Type B pancreatic cell (in vitro differentiated cells): ENCODE data around the gene STMN3. TPM values are rescaled to one million over a fixed set of nuclear protein-coding genes. Genes with fewer than 3 reads are reported as not detected.
A peak's percentile ranks its signal among the peaks of the same experiment; 100 is the strongest.

ENCODE experiments used
- DNase-seq: peaks from one replicate; pipeline ENCODE4 v3.0.0; 2021; ENCODE audit warnings: mixed read lengths; ENCODE audit not compliant: unreplicated experiment; ENCODE audit errors: extremely low spot score
- H3K27ac Mint-ChIP-seq: 2 replicates; pipeline ENCODE4 v1.8.0; 2021; ENCODE audit warnings: mild to moderate bottlenecking, mixed read lengths
- H3K27me3 Mint-ChIP-seq: 2 replicates; pipeline ENCODE4 v1.8.0; 2021; ENCODE audit warnings: mixed read lengths
- H3K36me3 Mint-ChIP-seq: 2 replicates; pipeline ENCODE4 v1.8.0; 2021; ENCODE audit warnings: mixed read lengths
- H3K4me1 Mint-ChIP-seq: one replicate; pipeline ENCODE4 v1.8.0; 2021; ENCODE audit warnings: mixed read lengths; ENCODE audit not compliant: unreplicated experiment
- H3K4me3 Mint-ChIP-seq: 2 replicates; pipeline ENCODE4 v1.8.0; 2021; ENCODE audit warnings: mild to moderate bottlenecking, mixed read lengths
- H3K9me3 Mint-ChIP-seq: 2 replicates; pipeline ENCODE4 v1.8.0; 2021; ENCODE audit warnings: mixed read lengths
- total RNA-seq: library from RNA; stranded (reverse); gene quantifications from 2 replicates; pipeline ENCODE4 v1.2.1, GENCODE V29; 2021; ENCODE audit warnings: low replicate concordance
- TF ChIP-seq, protein P1 (sequence below): fragments of 200-600 bp; sonication (generic); conservative IDR thresholded peaks from 2 replicates; pipeline ENCODE4 v1.5.0; 2021; ENCODE audit warnings: antibody characterized with exemption, mild to moderate bottlenecking

The STMN3 gene
- total RNA-seq, 1 donor from 2014 or later = 40.8 TPM

DNA sequence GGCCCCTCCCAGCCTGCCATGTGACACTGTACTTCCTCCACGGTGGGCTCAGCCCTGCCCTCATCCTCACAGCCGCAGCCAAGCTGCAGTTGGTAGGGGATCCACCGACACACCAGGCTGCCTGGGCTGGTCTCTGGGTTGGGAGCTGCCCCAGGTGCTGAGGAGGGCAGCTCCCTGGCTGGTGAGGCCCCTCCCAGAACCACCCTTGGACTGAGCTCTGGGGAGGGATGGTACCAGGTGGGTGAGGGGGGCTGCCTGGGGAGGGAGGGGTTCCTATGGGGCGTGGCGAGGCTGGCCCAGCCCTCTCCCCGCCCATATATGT is 43.0 kb upstream of the STMN3 start:
- Mint-ChIP-seq H3K4me1 (no peaks in the 10 kb centered on the region), H3K27ac (peak overlapping the region; percentile 51), H3K27me3 (no peaks in the 10 kb centered on the region), H3K4me3 (no peak overlapping the region), H3K36me3 (no peaks in the 10 kb centered on the region), H3K9me3 (no peaks in the 10 kb centered on the region)
- TF ChIP-seq, protein P1, sequence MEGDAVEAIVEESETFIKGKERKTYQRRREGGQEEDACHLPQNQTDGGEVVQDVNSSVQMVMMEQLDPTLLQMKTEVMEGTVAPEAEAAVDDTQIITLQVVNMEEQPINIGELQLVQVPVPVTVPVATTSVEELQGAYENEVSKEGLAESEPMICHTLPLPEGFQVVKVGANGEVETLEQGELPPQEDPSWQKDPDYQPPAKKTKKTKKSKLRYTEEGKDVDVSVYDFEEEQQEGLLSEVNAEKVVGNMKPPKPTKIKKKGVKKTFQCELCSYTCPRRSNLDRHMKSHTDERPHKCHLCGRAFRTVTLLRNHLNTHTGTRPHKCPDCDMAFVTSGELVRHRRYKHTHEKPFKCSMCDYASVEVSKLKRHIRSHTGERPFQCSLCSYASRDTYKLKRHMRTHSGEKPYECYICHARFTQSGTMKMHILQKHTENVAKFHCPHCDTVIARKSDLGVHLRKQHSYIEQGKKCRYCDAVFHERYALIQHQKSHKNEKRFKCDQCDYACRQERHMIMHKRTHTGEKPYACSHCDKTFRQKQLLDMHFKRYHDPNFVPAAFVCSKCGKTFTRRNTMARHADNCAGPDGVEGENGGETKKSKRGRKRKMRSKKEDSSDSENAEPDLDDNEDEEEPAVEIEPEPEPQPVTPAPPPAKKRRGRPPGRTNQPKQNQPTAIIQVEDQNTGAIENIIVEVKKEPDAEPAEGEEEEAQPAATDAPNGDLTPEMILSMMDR = no peak
- no peak for DNase-seq

DNA sequence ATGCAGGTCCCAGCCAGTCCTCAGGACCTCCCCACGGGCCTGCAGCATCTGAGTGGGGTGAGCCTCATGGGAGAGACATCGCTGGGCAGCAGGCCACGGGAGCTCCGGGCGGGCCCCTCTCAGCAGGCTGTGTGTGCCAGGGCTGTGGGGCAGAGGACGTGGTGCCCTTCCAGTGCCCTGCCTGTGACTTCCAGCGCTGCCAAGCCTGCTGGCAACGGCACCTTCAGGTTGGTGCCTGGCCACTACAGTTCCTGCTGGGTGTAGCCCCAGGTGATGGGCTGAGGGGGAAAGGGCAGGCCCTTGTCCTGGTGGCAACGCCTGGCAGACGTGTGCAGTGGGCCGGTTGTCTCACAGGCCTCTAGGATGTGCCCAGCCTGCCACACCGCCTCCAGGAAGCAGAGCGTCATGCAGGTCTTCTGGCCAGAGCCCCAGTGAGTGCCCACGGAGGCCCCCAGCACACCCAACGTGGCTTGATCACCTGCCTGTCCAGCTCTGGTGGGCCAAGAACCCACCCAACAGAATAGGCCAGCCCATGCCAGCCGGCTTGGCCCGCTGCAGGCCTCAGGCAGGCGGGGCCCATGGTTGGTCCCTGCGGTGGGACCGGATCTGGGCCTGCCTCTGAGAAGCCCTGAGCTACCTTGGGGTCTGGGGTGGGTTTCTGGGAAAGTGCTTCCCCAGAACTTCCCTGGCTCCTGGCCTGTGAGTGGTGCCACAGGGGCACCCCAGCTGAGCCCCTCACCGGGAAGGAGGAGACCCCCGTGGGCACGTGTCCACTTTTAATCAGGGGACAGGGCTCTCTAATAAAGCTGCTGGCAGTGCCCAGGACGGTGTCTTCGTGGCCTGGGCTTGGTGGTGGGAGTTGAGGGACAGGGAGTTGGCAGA is 42.4 kb upstream of the STMN3 start:
- peak overlapping the region; percentile 51 for H3K27ac Mint-ChIP-seq
- no peaks in the 10 kb centered on the region for H3K4me1 Mint-ChIP-seq
- H3K36me3 Mint-ChIP-seq = no peaks in the 10 kb centered on the region
- TF ChIP-seq, protein P1 = no peak
- no peaks in the 10 kb centered on the region for H3K27me3 Mint-ChIP-seq
- H3K9me3 Mint-ChIP-seq = no peaks in the 10 kb centered on the region
- no peak for DNase-seq
- no peak overlapping the region for H3K4me3 Mint-ChIP-seq

DNA sequence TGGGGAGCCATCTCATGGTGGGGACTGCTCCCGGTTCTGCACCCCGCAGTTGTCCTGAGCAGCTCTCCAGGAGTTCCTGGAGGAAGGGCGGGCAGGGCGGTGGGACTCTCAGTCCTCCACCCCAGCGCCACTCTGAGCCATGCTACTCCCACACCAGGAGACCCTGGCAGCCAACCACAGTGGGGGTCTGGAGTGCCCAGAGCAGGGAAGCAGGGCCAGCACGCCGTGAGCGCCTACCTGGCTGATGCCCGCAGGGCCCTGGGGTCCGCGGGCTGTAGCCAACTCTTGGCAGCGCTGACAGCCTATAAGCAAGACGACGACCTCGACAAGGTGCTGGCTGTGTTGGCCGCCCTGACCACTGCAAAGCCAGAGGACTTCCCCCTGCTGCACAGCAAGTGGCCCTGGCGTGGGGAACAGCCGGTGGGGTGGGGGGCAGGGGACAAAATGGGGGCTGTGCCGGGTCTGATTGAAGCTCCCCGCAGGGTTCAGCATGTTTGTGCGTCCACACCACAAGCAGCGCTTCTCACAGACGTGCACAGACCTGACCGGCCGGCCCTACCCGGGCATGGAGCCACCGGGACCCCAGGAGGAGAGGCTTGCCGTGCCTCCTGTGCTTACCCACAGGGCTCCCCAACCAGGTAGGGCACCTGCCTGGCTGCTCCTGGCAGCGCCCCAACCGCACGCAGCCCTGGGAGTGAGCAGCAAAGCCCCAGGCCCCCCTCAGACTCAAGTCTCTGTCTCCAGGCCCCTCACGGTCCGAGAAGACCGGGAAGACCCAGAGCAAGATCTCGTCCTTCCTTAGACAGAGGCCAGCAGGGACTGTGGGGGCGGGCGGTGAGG is 41.6 kb upstream of the STMN3 start:
- Mint-ChIP-seq H3K4me1 (no peaks in the 10 kb centered on the region), H3K9me3 (no peaks in the 10 kb centered on the region), H3K27me3 (no peaks in the 10 kb centered on the region), H3K36me3 (no peaks in the 10 kb centered on the region), H3K4me3 (no peak overlapping the region), H3K27ac (no peak overlapping the region)
- no peak for DNase-seq
- TF ChIP-seq, protein P1 = no peak

DNA sequence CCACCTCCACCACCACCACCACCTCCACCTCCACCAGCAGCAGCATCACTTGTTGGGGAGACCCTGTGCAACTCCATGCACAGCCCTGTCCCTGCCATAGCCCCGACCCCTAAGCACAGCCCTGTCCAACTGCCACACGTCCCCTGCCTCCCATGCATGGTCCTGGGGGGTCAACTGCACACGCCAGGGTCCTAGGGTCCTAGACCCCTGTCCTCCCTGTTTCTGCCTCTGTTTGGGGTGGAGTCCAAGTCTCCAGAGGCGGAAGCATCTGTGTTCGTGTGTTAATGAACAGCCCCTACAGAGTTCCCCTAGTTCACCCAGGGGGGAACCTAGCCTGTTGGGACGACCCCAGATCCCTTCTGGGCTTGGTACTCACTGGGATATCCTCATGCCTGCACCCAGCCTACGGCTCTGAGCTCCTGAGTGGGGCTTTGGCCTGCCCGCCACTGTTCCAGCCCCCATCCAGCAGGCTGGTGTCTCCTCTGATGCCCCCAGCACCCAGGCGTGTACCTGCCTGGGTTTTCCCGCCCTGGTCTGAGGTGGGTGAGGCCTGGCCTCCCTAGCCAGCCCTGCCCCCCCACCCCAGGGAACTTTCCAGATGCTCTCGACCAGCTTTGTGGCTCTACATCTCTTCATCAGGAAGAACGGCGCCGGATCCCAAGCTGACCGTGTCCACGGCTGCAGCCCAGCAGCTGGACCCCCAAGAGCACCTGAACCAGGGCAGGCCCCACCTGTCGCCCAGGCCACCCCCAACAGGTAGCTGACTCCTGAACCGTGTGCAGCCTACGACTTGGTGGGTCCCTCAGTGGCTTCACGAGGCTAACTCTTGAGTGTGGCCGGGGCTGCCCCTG is 40.7 kb upstream of the STMN3 start:
- Mint-ChIP-seq H3K27ac (no peak overlapping the region), H3K36me3 (no peaks in the 10 kb centered on the region), H3K4me1 (no peaks in the 10 kb centered on the region), H3K9me3 (no peaks in the 10 kb centered on the region), H3K4me3 (no peak overlapping the region), H3K27me3 (no peaks in the 10 kb centered on the region)
- DNase-seq = no peak
- TF ChIP-seq, protein P1 = no peak

DNA sequence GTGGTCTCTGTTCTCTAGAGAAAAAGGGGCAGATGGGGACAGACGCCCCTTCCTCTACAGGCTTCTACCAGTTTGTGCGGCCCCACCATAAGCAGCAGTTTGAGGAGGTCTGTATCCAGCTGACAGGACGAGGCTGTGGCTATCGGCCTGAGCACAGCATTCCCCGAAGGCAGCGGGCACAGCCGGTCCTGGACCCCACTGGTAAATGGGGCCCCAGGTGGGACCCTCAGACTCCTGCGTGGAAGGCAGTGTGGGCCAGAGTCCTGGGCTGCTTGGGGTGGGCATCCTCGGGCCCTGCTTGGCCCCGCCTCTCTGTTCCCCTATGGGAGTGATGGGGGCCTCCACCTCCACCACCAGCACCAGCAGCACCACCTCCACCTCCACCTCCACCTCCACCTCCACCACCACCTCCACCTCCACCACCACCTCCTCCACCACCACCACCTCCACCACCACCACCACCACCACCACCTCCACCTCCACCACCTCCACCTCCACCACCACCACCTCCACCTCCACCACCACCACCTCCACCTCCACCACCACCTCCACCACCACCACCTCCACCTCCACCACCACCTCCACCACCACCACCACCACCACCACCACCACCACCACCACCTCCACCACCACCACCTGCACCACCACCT is 40.0 kb upstream of the STMN3 start:
- Mint-ChIP-seq H3K4me3 (no peak overlapping the region), H3K27ac (no peak overlapping the region), H3K36me3 (no peaks in the 10 kb centered on the region), H3K27me3 (no peaks in the 10 kb centered on the region), H3K9me3 (no peaks in the 10 kb centered on the region), H3K4me1 (no peaks in the 10 kb centered on the region)
- no peak for DNase-seq
- TF ChIP-seq, protein P1 = no peak
